HepG2 (cell line): ENCODE data around the gene PRRT2. TPM values are rescaled to one million over a fixed set of nuclear protein-coding genes. Genes with fewer than 3 reads are reported as not detected.

Experiments
- AFF4 ChIP-seq: sonication (generic); formaldehyde crosslinking; IDR thresholded peaks from 2 replicates; pipeline ENCODE4 v1.4.0; 2020; ENCODE audit warnings: missing genetic modification reagents
- AGO2 ChIP-seq: fragments of 200-400 bp; formaldehyde crosslinking; optimal IDR thresholded peaks from 2 replicates; pipeline ENCODE3; 2017; ENCODE audit warnings: mild to moderate bottlenecking, low read depth, low read length, moderate library complexity
- CBFB ChIP-seq: sonication (generic); formaldehyde crosslinking; IDR thresholded peaks from 2 replicates; pipeline ENCODE4 v1.4.0; 2020; ENCODE audit warnings: missing genetic modification reagents
- CENPX ChIP-seq: sonication (generic); formaldehyde crosslinking; IDR thresholded peaks from 2 replicates; pipeline ENCODE4 v1.9.0; 2021; ENCODE audit warnings: mild to moderate bottlenecking, missing genetic modification reagents, moderate library complexity
- CSRNP2 ChIP-seq: sonication (generic); formaldehyde crosslinking; conservative IDR thresholded peaks from 2 replicates; pipeline ENCODE4 v1.8.0; 2022; ENCODE audit warnings: low read depth, missing genetic modification reagents
- DDIT3 ChIP-seq: sonication (generic); formaldehyde crosslinking; IDR thresholded peaks from 2 replicates; pipeline ENCODE4 v1.4.0; 2020; ENCODE audit warnings: mild to moderate bottlenecking, missing genetic modification reagents
- MAFK ChIP-seq, 2 experiments: IDR thresholded peaks in 1 of 2; conservative IDR thresholded peaks in 1 of 2; 2 replicates each; pipeline ENCODE4 v1.6.1; 2011; ENCODE audit warnings: improper control_type of control experiment in 2 of 2, low read length in 2 of 2
- MED13 ChIP-seq: sonication (generic); formaldehyde crosslinking; IDR thresholded peaks from 2 replicates; pipeline ENCODE4 v1.5.0; 2020; ENCODE audit warnings: missing genetic modification reagents
- MEIS2 ChIP-seq: sonication (generic); formaldehyde crosslinking; IDR thresholded peaks from 2 replicates; pipeline ENCODE4 v1.9.0; 2021; ENCODE audit warnings: mild to moderate bottlenecking, missing genetic modification reagents
- NR2C2 ChIP-seq: sonication (generic); formaldehyde crosslinking; IDR thresholded peaks from 2 replicates; pipeline ENCODE4 v1.4.0; 2020; ENCODE audit warnings: missing genetic modification reagents, mild to moderate bottlenecking, moderate library complexity, borderline replicate concordance
- SCMH1 ChIP-seq: sonication (generic); formaldehyde crosslinking; IDR thresholded peaks from 2 replicates; pipeline ENCODE4 v1.9.0; 2021; ENCODE audit warnings: missing genetic modification reagents, mild to moderate bottlenecking, borderline replicate concordance
- TMF1 ChIP-seq: sonication (generic); formaldehyde crosslinking; IDR thresholded peaks from 2 replicates; pipeline ENCODE4 v1.8.1; 2022; ENCODE audit warnings: low read depth, missing genetic modification reagents
- XBP1 ChIP-seq: sonication (generic); formaldehyde crosslinking; IDR thresholded peaks from 2 replicates; pipeline ENCODE4 v1.5.0; 2020; ENCODE audit warnings: missing genetic modification reagents
- XRCC5 ChIP-seq: fragments of 200-400 bp; formaldehyde crosslinking; optimal IDR thresholded peaks from 2 replicates; pipeline ENCODE3; 2017; ENCODE audit warnings: mild to moderate bottlenecking, low read length
- YEATS2 ChIP-seq: sonication (generic); formaldehyde crosslinking; IDR thresholded peaks from 2 replicates; pipeline ENCODE4 v1.4.0; 2020; ENCODE audit warnings: missing genetic modification reagents, borderline replicate concordance
- ZNF260 ChIP-seq: sonication (generic); formaldehyde crosslinking; IDR thresholded peaks from 2 replicates; pipeline ENCODE4 v1.4.0; 2020; ENCODE audit warnings: missing genetic modification reagents, low read depth, mild to moderate bottlenecking, borderline replicate concordance
- ZNF317 ChIP-seq: sonication (generic); formaldehyde crosslinking; IDR thresholded peaks from 2 replicates; pipeline ENCODE4 v1.5.0; 2020; ENCODE audit warnings: mild to moderate bottlenecking, missing genetic modification reagents
- ZNF431 ChIP-seq: sonication (generic); formaldehyde crosslinking; IDR thresholded peaks from 2 replicates; pipeline ENCODE4 v1.9.0; 2022; ENCODE audit warnings: missing genetic modification reagents, low read depth, mild to moderate bottlenecking, borderline replicate concordance
- ZNF460 ChIP-seq: sonication (generic); formaldehyde crosslinking; IDR thresholded peaks from 2 replicates; pipeline ENCODE4 v1.5.1; 2020; ENCODE audit warnings: missing genetic modification reagents, mild to moderate bottlenecking, borderline replicate concordance
- ZNF75D ChIP-seq: sonication (generic); formaldehyde crosslinking; IDR thresholded peaks from 2 replicates; pipeline ENCODE4 v1.8.1; 2023; ENCODE audit warnings: missing genetic modification reagents, mild to moderate bottlenecking, borderline replicate concordance
- ZNF883 ChIP-seq: sonication (generic); formaldehyde crosslinking; IDR thresholded peaks from 2 replicates; pipeline ENCODE4 v1.5.1; 2020; ENCODE audit warnings: mild to moderate bottlenecking, missing genetic modification reagents; ENCODE audit errors: not compliant biosample characterization
- polyA plus RNA-seq, 8 experiments: library from polyadenylated mRNA; depleted of rRNA in 3 of 8; stranded (reverse) in 7 of 8; unstranded in 1 of 8; fragments of >200 nt; fragmentation: Illumina TruSeq in 4 of 8; extraction: Trizol in 4 of 8; gene quantifications; 2 replicates each; pipeline versions ENCODE4 v1.2.1 to v1.2.3, GENCODE V29; 2011 to 2016; ENCODE audit warnings: low read depth in 4 of 8, missing spikeins in 1 of 8, mixed read lengths in 1 of 8; ENCODE audit not compliant: insufficient read depth in 1 of 8
- total RNA-seq, 5 experiments: library from RNA; depleted of rRNA; stranded (reverse); fragments of >200 nt; fragmentation: Illumina TruSeq; extraction: Trizol; gene quantifications; 2 replicates each; pipeline ENCODE4 v1.2.3, GENCODE V29; 2016; ENCODE audit warnings: low read depth in 1 of 5

The PRRT2 gene
- total and polyA plus RNA-seq, 2 of the 13 experiments (the other 11 are each of a cell fraction or from before 2014, with no cell fraction given), result 0.51 to 1.1 TPM

- TF ChIP-seq AFF4 (CRISPR knock-in tag) (no peak), NR2C2 (CRISPR knock-in tag) (0 out of 2 replicates have a peak, but pooled peaks have one; percentile 30), TMF1 (CRISPR knock-in tag) (no peak), ZNF460 (CRISPR knock-in tag) (no peak), YEATS2 (CRISPR knock-in tag) (no peak), CENPX (CRISPR knock-in tag) (no peak), MEIS2 (CRISPR knock-in tag) (no peak), DDIT3 (CRISPR knock-in tag) (no peak), ZNF317 (CRISPR knock-in tag) (no peak), ZNF260 (CRISPR knock-in tag) (no peak), XRCC5 (no peak), ZNF75D (CRISPR knock-in tag) (no peak), AGO2 (peak; percentile 92), ZNF431 (CRISPR knock-in tag) (no peak), SCMH1 (no peak), CSRNP2 (CRISPR knock-in tag) (no peak), MAFK (conservative IDR thresholded peaks at IDR 0.05 in 1 of 2, IDR thresholded peaks at IDR 0.05 in 1 of 2; ENCODE audit: low read length in 2 of 2) (no peak), CBFB (CRISPR knock-in tag) (no peak), XBP1 (no peak), ZNF883 (CRISPR knock-in tag) (no peak), MED13 (no peak)
These were observed 9.0 kb downstream of the PRRT2 start (continued) for GRCh38 chr16:29820730-29821642.
